ENCODE results near the gene CAMK1D.

- TF ChIP-seq CTCF (IDR thresholded peaks at IDR 0.05) (no peak), POLR2A (IDR thresholded peaks at IDR 0.05) (no peak), POLR2AphosphoS5 (IDR thresholded peaks at IDR 0.05; ENCODE audit: insufficient read depth in 1 of 2, low read depth in 1 of 2) (no peak)
These were observed 306.6 kb downstream of the CAMK1D start for GRCh38 chr10:12655940-12656339.
